Measurements from ENCODE around the gene MTUS2. TPM values are rescaled to one million over a fixed set of nuclear protein-coding genes. Genes with fewer than 3 reads are reported as not detected.

MTUS2 gene
- total and polyA plus RNA-seq, 10 of the 15 experiments (the other 5 are each of a cell fraction or from before 2014, with no cell fraction given): under 0.01 to 0.05 (median 0.02) TPM; not detected in 6

GRCh38 chr13:29550430-29550988, 730.4 kb downstream of the MTUS2 start:
- Histone ChIP-seq H3K9ac (ENCODE audit: control insufficient read depth, insufficient read depth, low read length) (no peak overlapping the region), H3K36me3 (ENCODE audit: control insufficient read depth in 2 of 2, insufficient read depth in 2 of 2, low read length in 1 of 2) (peaks cover 20 to 49% of the 10 kb centered on the region in 2 experiments), H3K79me2 (ENCODE audit: control insufficient read depth, insufficient read depth, low read length) (peaks cover 2% of the 10 kb centered on the region; the same call in 1 of the 2 replicates), H3K27me3 (replicated peaks in 1 of 2; ENCODE audit: control insufficient read depth in 2 of 2, insufficient read depth in 2 of 2, low read length in 1 of 2) (no peaks in the 10 kb centered on the region), H3K4me3 (no peak overlapping the region), H4K20me1 (ENCODE audit: control insufficient read depth, insufficient read depth) (peaks cover 2% of the 10 kb centered on the region; the same call in 1 of the 2 replicates), H3K4me2 (ENCODE audit: control insufficient read depth, insufficient read depth) (no peak overlapping the region), H3K9me3 (replicated peaks; ENCODE audit: control insufficient read depth, insufficient read depth, low read length) (no peaks in the 10 kb centered on the region), H3K4me1 (ENCODE audit: control insufficient read depth, insufficient read depth, low read length) (no peaks in the 10 kb centered on the region), H3K27ac (ENCODE audit: control insufficient read depth, insufficient read depth) (no peak overlapping the region), H2AFZ (ENCODE audit: control insufficient read depth, low read depth, low read length) (no peak overlapping the region)
- no TSS peak for BruUV-seq (replicated peaks)
- POLR2A ChIA-PET: no interaction called here
- TF ChIP-seq SIN3A (IDR thresholded peaks at IDR 0.05; ENCODE audit: low read depth, low read length) (no peak), BCL3 (IDR thresholded peaks at IDR 0.05; ENCODE audit: borderline replicate concordance, insufficient read depth, low read depth, low read length, poor library complexity, severe bottlenecking) (peak; percentile 25)
- intact Hi-C loops (cut with micrococcal nuclease; ENCODE audit: unreplicated experiment) (no loop called here), in situ Hi-C loops (cut with MboI) (no loop called here)
- RAD21 ChIA-PET (ENCODE audit: unreplicated experiment): no interaction called here
- SMC1A ChIA-PET (ENCODE audit: uncharacterized antibody, unreplicated experiment): no interaction called here
- no peak for DNase-seq (ENCODE audit: low read depth, low spot score)
- CTCF ChIA-PET: no interaction called here
- WGBS (ENCODE audit: insufficient coverage, insufficient replicate concordance, low lambda C conversion rate, missing lambda C conversion rate): 86% methylated on average over 5 of the region's 5 CpGs
- FAIRE-seq: no peak
- ATAC-seq: no peak

GRCh38 chr13:29551214-29551613, 731.1 kb downstream of the MTUS2 start:
- Histone ChIP-seq H3K27me3 (replicated peaks in 1 of 2; ENCODE audit: control insufficient read depth in 2 of 2, insufficient read depth in 2 of 2, low read length in 1 of 2) (no peaks in the 10 kb centered on the region), H3K4me3 (no peak overlapping the region), H3K9me3 (replicated peaks; ENCODE audit: control insufficient read depth, insufficient read depth, low read length) (no peaks in the 10 kb centered on the region), H3K4me1 (ENCODE audit: control insufficient read depth, insufficient read depth, low read length) (no peaks in the 10 kb centered on the region), H3K79me2 (ENCODE audit: control insufficient read depth, insufficient read depth, low read length) (peaks cover 4% of the 10 kb centered on the region; the same call in 1 of the 2 replicates), H4K20me1 (ENCODE audit: control insufficient read depth, insufficient read depth) (peaks cover 2% of the 10 kb centered on the region; the same call in 1 of the 2 replicates), H3K9ac (ENCODE audit: control insufficient read depth, insufficient read depth, low read length) (no peak overlapping the region), H3K27ac (ENCODE audit: control insufficient read depth, insufficient read depth) (no peak overlapping the region), H3K36me3 (ENCODE audit: control insufficient read depth in 2 of 2, insufficient read depth in 2 of 2, low read length in 1 of 2) (peaks cover 17 to 49% of the 10 kb centered on the region in 2 experiments), H2AFZ (ENCODE audit: control insufficient read depth, low read depth, low read length) (no peak overlapping the region), H3K4me2 (ENCODE audit: control insufficient read depth, insufficient read depth) (no peak overlapping the region)
- no peak for DNase-seq (ENCODE audit: low read depth, low spot score)
- BruUV-seq (replicated peaks): no TSS peak
- in situ Hi-C loops (cut with MboI) (no loop called here), intact Hi-C loops (cut with micrococcal nuclease; ENCODE audit: unreplicated experiment) (no loop called here)
- FAIRE-seq: no peak
- CTCF ChIA-PET: no interaction called here
- SMC1A ChIA-PET (ENCODE audit: uncharacterized antibody, unreplicated experiment): no interaction called here
- ATAC-seq: no peak
- POLR2A ChIA-PET: no interaction called here
- RAD21 ChIA-PET (ENCODE audit: unreplicated experiment): no interaction called here
- 100% methylated on average over 6 of the region's 6 CpGs for WGBS (ENCODE audit: insufficient coverage, insufficient replicate concordance, low lambda C conversion rate, missing lambda C conversion rate)
- TF ChIP-seq SREBF2 (IDR thresholded peaks at IDR 0.05; ENCODE audit: low read length) (no peak), NRF1 (conservative IDR thresholded peaks at IDR 0.05; ENCODE audit: low read depth, low read length) (no peak), CBFB (IDR thresholded peaks at IDR 0.05; ENCODE audit: low read depth) (no peak)

Small RNA genes lying within 50 kb of the gene (small RNA-seq; reads per million reads assigned to genes)
- not detected for gene AL359741.1

Other genes starting within 250 kb of the MTUS2 start
- 96.5 and 108 TPM in 2 replicates for gene POMP, start 161.2 kb upstream of the MTUS2 start, total RNA-seq (2014; rRNA removed)
- 123 and 132 TPM in 2 replicates for gene POMP, start 161.2 kb upstream of the MTUS2 start, total RNA-seq (2014; rRNA removed; fragmentation: Illumina TruSeq; extraction: Trizol)
- 101 TPM in 2 replicates for gene POMP, start 161.2 kb upstream of the MTUS2 start, total RNA-seq (2021)
- 155 and 228 TPM in 2 replicates for gene POMP, start 161.2 kb upstream of the MTUS2 start, polyA plus RNA-seq (2011; rRNA removed)
- gene POMP, start 161.2 kb upstream of the MTUS2 start, polyA plus RNA-seq (2014; fragmentation: Illumina TruSeq; extraction: Trizol): 128 and 154 TPM in 2 replicates
- gene POMP, start 161.2 kb upstream of the MTUS2 start, polyA plus RNA-seq (2014; fragmentation: Nextera tagmentation; extraction: Ambion mirVana): 100 to 1,000 TPM; 655 to 668 TPM
- 83.7 and 90.4 TPM in 2 replicates for gene POMP, start 161.2 kb upstream of the MTUS2 start, polyA plus RNA-seq (2014; rRNA removed)
- 100 to 1,000 TPM; 430 to 468 TPM for gene POMP, start 161.2 kb upstream of the MTUS2 start, polyA plus RNA-seq (2016; fragmentation: Nextera tagmentation; extraction: Ambion mirVana)
- gene SLC46A3, start 101.4 kb upstream of the MTUS2 start, total RNA-seq (2014; rRNA removed): 10.6 and 10.7 TPM in 2 replicates
- 7.3 and 8.2 TPM in 2 replicates for gene SLC46A3, start 101.4 kb upstream of the MTUS2 start, total RNA-seq (2014; rRNA removed; fragmentation: Illumina TruSeq; extraction: Trizol)
- 8.3 and 9.5 TPM in 2 replicates for gene SLC46A3, start 101.4 kb upstream of the MTUS2 start, total RNA-seq (2021)
- 15.6 and 17.5 TPM in 2 replicates for gene SLC46A3, start 101.4 kb upstream of the MTUS2 start, polyA plus RNA-seq (2011; rRNA removed)
- 9.3 and 14.0 TPM in 2 replicates for gene SLC46A3, start 101.4 kb upstream of the MTUS2 start, polyA plus RNA-seq (2014; fragmentation: Illumina TruSeq; extraction: Trizol)
- 1 to 10 TPM; 2.9 to 3.8 TPM for gene SLC46A3, start 101.4 kb upstream of the MTUS2 start, polyA plus RNA-seq (2014; fragmentation: Nextera tagmentation; extraction: Ambion mirVana)
- gene SLC46A3, start 101.4 kb upstream of the MTUS2 start, polyA plus RNA-seq (2014; rRNA removed): 9.8 TPM in 2 replicates
- 10 to 100 TPM in 1 of 2 experiments, 1 to 10 TPM in 1; 9.3 to 12.0 TPM for gene SLC46A3, start 101.4 kb upstream of the MTUS2 start, polyA plus RNA-seq (2016; fragmentation: Nextera tagmentation; extraction: Ambion mirVana)